Dedifferentiated amniotic fluid mesenchymal stem cell (primary cell): ENCODE measurements around the gene NOXA1.
"Not testable (repeated sequence)": the region's sequence is repeated elsewhere in the genome, so short reads cannot be mapped to it uniquely, and the experiment has no call there.

Experiments
- DNase-seq: peaks from one replicate; pipeline ENCODE4 v3.0.0-alpha.2; 2016; ENCODE audit errors: extremely low spot score

NOXA1 gene

DNA sequence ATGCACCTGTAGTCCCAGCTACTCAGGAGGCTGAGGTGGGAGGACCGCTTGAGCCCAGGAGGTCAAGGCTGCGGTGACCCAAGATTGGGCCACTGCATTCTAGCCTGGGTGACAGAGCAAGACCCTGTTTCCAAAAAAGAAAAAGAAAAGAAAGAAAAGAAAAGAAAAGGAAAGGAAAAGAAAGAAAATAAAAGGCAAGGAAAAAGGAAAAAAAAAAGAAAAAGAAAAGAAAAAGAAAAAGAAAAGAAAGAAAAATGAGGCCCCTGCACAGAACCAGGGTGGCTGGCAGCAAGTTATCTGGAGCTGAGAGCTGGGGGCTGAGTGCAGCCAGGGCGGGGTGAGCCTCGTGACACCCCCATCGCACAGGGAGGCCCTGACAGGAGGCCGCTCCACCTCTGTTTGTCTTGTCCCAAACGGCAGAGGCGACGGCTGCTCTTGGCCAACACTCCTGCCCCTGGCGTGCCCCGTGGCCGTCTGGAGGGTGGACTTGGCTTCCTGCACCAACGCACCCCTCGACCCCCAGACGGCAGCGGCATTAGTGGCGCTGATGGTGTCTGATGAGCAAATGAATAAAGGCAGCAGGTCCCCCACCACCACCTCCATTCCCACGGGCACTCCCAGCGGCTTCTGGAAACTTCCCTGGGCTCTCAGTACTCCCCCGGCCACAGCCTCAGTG is 17.0 kb upstream of the NOXA1 start:
- DNase-seq, result no peak

DNA sequence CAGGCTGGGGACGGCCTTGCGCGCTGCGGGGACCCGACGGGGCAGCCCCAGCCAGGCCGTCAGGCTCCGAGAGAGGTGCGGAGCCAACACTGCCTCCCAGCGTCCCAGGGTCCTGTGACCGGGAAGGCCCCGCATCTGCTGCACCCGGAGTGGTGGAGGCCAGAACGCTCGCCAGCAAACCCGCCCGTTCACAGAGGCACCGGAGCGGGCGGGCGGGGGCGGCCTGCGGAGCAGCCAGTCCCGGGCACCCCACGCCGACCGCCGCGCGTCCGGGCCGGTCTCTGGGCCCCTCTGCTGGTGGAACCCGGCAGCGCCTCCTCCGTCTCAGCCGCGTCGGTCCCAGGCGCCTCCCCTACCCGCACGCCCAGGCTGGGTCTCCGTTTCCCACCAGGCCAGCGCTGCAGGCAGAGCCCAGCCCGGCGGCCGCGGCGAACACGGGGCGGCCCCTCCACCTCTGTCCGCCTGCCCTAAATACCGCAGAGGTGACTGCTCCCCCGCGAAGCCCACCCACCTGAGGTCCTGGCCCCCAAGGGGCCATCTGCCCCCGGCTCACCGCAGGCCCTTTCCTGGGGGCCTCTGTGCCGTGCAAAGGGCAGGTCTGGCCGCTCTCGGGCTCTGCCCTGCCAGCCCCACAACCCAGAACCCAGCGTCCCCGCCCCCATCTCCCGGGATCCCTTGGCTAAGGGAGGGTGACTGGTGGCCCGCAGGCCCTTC is 16.2 kb upstream of the NOXA1 start:
- DNase-seq, result peak; percentile 38

GRCh38 chr9:137407590-137408300 is 15.4 kb upstream of the NOXA1 start:
- DNase-seq, result no peak

GRCh38 chr9:137408651-137409405 is 14.4 kb upstream of the NOXA1 start:
- no peak for DNase-seq

GRCh38 chr9:137409515-137409914 is 13.7 kb upstream of the NOXA1 start:
- DNase-seq, result no peak

DNA sequence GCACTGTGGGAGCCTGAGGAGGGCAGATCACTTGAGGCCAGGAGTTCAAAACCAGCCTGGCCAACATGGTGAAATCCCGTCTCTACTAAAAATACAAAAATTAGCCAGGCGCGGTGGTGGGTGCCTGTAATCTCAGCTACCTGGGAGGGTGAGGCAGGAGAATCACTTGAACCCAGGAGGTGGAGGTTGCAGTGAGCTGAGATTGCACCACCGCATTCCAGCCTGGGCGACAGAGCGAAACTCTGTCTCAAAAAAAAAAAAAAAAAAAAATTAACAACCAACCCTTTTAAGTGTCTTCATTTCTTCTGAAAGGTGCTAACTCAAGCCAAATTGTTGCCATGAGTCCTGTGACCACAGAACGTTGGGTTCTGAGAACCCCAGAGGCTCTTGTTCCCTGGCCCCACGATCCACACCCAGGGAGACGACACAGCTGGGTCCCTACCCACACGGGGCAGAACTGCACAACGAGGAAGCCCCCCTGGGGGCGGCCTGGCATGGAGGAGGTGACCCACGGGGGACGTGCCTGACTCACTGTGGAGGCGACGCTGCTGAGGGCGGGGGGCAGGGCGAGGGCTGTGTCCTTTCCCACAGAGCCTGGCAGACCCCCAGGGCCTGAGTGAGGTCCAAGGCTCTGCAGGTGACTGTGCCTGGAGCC is 12.8 kb upstream of the NOXA1 start:
- not testable (repeated sequence) for DNase-seq

GRCh38 chr9:137410891-137411249 is 12.3 kb upstream of the NOXA1 start:
- DNase-seq, result no peak

DNA sequence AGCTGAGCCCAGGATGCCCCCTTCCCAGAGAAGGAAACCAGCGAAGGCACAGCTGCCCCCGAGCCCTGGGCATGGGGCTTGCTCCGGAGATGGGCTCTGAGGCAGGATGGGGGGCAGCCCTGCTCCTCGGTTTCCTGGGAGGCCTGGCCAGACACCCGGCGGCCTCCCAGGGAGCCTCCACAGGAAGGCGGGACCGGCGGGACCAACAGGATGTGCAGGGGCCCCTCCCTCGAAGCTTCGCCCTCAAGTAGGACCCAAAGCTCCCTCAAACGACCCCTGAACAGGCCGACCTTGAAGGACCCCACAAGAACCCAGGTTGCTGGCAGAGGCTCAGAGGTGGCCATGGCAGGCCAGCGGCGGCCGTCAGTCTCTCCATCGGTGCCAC is 11.9 kb upstream of the NOXA1 start:
- DNase-seq, result no peak

- no peak for DNase-seq
These were observed 11.4 kb upstream of the NOXA1 start for GRCh38 chr9:137411645-137412380.

DNA sequence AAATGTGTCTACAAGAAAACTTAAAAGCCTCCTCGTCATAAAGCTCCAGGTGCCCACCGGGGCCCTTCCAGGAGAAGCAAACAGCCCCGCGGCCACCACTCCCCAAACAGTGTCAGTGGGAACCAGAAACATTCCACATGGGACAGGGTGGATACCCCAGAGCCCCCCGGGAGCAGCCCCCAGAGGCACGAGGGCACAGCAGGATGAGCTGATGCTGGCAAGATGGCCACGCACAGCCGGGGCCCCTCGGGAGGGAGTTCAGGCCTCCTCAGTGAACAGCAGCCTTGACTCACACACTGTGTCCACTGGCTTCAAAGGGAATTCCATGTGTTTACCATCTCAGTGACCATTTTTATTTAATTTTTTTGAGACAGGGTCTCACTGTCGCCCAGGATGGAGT is 10.8 kb upstream of the NOXA1 start:
- DNase-seq, result no peak

DNA sequence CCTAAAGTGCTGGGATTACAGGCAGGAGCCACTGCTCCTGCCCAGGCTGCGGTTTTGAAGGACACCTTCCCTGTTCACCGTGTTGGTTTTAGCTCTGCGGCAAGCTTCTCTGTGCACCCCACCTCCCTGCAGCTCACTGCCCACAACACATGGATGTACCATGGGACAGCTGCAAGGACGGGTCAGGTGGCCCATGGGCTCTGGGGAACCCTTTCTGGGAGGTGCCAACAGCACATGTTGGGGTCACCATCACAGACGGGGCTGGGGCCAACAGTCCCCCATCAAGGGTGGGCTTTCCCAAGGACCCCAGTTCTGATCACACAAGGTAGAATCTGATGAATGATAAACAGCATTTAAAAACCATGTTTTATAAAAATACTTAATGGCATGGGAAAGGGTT is 7.7 kb upstream of the NOXA1 start:
- no peak for DNase-seq

DNA sequence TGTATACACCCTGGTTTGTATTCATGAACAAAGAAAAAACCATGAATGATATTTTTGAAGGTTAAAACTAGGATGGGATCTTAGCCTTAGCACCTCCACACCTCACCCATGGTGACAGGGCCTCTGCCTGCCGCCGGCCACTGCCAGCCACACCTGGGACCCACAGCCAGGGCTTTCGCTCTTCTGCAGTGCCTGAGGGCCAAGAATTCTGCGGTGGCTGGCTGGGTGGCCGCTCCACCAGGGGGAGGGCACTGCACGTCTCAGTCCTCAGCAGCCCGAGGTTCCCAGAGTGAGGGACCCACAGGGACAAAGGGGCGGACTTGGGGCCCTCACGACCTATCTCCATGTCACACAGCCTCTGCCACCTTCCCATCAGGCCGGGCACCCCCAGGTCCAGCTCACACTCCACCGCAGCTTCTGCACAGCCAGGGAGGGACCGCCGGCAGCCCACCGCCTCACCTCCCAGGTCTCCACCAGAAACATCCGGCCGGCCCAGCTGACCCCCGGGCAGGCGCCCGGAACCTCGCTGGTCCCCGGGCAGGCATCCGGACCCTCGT is 7.1 kb upstream of the NOXA1 start:
- no peak for DNase-seq

GRCh38 chr9:137416563-137417151 is 6.5 kb upstream of the NOXA1 start:
- DNase-seq, result no peak

DNA sequence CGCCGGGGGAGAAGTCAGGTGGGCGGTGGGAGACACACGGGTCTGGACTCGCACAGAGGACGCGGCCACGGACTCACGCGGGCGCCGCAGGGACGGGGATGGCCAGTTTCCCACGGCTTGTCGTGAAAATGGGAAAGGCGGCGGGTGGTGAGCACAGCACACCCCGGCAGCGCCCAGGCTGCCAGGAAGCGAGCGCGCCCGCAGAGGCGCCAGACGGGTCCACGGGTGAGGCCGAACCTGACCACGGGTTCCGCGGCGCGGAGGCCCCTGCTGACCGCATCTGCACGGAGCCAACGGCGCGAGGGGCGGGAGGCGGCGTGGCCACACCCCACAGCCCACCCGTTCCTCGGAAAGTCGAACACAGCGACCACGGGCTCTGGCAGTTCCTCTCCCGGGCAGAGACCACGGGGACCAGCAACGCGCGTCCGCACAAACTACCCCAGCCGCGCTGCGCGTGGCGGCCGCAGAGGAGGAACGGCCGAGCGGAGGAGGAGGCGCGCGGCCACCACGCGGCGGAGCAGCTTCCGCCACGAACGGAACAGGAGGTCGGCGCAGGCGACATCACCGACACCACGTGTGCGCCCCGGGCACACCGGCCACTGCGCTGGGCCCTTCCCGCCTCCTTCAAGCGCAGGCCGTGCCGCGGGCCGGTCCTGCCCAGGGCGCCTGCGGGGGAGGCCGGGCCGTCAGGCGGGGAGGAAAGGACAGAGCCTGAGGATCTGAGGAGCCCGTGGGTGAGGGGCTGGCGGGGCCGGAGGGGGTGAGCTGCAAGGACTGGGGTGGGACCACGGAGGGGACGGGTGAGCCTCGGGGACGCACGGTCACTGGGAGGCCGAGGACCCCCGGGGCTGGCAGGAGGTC is 5.8 kb upstream of the NOXA1 start:
- DNase-seq, result no peak

DNA sequence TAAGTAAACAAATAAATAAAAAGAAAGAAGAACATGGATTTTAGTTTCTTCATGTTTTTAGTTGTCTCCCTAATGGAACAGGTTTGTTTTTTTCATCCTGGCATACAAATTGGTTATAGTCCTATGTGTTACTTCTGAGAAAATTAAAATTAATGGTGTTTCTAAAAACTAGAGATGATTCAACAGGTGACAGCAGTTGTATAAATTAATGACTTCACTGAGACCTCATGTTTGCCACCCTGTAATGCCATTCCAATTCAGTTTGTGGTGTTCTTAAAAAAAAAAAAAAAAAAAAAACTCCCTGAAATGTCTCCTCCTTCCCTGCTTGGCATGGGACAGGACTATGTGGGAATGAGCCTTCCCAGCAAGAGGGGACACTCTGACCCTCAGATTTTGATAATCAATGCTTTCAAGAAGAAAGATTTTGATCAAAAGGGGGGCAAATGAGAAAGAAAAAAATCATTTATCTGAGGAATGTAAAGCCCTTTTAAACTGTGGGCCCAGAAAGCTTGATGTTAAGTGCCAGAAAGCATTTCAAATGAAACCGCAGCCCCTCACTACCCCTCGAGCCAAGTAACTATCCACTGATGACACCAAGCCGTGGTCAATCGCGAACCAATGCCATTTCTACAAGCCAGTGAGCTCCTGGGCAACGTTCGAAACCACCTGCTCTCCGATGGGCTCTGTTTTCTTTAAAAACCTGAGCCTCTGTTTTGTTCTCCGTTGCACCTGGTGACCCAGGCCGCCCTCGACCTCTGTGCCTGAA is 1.2 kb upstream of the NOXA1 start:
- no peak for DNase-seq

DNA sequence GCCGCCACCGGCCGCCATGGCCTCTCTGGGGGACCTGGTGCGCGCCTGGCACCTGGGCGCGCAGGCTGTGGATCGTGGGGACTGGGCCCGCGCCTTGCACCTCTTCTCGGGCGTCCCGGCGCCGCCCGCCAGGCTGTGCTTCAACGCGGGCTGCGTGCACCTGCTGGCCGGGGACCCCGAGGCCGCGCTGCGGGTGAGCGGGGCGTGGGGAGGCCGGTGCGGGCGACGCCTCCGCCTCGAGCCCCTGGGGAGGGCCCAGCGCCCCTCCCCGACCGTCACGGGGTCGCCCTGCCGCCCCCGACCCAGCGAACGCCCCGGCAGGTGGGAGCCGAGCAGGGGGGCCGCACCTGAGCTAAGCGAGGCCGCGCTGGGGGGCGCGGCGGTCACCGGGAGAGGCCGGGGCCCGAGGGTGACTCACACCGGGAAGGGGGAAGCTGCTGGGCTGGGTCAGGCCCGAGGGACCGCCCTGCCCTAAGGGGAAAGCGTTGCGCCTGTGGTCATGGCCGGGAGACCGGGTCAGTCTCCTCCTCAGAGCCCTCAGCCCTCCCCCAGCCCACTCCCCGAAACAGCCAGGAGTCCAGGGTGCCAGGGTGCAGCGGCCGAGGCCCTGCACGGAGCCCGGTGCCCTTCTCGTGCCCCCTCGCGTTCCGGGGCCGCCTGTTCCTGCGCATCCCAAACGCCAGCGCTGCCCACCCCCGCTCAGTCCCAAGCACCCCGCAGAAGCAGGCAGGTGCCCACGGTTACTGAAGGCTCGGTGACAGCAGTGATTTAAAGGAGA is 510 bp downstream of the NOXA1 start:
- DNase-seq, result no peak

DNA sequence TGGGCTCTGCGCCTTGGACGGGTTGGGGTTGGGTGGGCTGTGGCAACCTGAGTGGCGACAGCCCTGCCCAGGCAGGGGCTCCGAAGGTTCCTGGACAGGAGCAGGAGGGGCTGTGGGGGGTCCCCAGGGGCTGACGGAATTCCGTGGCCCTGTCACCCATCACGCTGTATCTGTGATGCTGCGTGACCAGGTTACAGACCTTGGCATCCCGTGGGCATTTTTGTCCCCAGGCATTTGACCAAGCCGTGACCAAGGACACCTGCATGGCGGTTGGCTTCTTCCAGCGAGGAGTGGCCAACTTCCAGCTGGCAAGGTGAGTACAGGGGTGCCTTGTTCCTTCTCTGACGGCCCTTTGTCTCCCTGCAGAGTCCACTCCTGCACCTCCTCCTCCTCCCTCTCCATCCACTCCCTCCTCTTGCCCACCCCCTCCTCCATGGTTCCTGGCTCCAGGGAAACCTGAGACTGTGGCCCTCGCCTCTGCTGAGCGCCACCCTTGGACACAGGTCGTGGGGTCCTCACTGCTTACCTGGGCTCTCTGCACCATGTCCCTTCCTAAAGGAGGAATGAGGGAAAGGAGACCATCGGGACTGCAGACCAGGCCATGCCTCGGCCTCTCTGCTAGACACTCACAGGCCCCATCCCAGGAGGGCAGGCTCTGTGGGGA is 3.0 kb downstream of the NOXA1 start:
- no peak for DNase-seq
